Measurements from ENCODE around the gene ACACA.

ACACA gene

DNA sequence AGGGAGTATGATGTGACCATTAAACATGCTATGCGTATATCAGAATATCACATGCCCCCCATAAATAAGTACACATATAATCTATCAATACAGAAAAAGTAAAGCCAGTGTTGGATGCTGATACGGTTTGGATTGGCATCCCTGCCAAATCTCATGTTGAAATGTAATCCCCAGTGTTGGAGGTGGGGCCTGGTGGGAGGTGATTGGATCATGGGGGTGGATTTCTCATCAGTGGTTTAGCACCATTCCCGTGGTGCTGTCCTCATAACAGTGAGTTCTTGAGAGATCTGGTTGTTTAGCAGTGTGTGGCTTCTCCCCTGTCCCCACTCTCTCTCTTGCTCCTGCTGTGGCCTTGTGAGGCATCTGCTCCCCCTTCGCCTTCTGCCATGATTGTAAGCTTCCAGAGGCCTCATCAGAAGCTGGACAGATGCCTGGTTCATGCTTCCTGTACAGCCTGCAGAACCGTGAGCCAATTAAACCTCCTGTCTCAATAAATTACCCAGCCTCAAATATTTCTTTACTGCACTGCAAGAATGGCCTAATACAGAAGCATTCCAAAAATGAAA is 369.0 kb downstream of the ACACA start:
- no peak for DNase-seq
- no peak overlapping the region for H3K4me3 ChIP-seq

More for the DNA sequence above, 369.0 kb downstream of the ACACA start:
- intact Hi-C loops (cut with DNase I; ENCODE audit: low total_unique reads) = no loop called here
- H3K36me3 ChIP-seq = peaks cover 2 to 10% (median 6%) of the 10 kb centered on the region in 3 donors
- no peak overlapping the region for H3K27ac ChIP-seq
- TF ChIP-seq, protein P1, sequence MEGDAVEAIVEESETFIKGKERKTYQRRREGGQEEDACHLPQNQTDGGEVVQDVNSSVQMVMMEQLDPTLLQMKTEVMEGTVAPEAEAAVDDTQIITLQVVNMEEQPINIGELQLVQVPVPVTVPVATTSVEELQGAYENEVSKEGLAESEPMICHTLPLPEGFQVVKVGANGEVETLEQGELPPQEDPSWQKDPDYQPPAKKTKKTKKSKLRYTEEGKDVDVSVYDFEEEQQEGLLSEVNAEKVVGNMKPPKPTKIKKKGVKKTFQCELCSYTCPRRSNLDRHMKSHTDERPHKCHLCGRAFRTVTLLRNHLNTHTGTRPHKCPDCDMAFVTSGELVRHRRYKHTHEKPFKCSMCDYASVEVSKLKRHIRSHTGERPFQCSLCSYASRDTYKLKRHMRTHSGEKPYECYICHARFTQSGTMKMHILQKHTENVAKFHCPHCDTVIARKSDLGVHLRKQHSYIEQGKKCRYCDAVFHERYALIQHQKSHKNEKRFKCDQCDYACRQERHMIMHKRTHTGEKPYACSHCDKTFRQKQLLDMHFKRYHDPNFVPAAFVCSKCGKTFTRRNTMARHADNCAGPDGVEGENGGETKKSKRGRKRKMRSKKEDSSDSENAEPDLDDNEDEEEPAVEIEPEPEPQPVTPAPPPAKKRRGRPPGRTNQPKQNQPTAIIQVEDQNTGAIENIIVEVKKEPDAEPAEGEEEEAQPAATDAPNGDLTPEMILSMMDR (IDR thresholded peaks at IDR 0.05) = no peak
- H3K9me3 ChIP-seq = no peaks in the 10 kb centered on the region
- peaks cover 0 to 3% (median 0%) of the 10 kb centered on the region in 4 donors for H3K4me1 ChIP-seq
- H3K27me3 ChIP-seq = no peaks in the 10 kb centered on the region
